ENCODE data around the gene IQSEC1.

IQSEC1 gene

DNA sequence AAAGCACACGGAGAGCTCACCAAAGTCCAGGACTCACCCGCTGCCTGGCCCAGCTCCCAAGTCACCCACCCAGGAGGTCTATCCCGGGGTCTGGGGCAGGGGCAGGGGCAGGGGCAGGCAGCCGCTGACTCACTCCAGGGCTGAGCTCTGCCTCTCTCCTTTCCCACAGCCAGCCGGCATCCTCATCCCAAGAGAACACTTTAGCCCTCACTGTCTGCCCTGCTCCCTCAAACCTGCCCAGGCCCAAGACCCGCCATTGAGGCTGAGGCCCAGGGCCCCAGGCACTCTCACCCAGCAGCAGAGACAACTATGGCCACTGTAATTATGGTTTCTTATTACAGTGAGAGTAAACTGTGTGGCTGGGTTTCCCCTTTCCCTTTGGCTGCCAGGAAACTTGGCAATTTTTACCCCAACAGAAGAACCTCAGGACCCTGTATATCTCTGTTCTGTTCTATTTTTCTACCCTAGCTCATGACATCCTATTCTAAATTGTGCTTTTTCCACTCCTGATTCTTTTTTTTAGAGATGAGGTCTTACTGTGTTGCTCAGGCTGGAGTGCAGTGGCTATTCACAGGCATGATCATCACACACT, 53.0 kb downstream of the IQSEC1 start:
- DNase-seq (ENCODE audit: low spot score) = no peak
- TF ChIP-seq, protein P1, sequence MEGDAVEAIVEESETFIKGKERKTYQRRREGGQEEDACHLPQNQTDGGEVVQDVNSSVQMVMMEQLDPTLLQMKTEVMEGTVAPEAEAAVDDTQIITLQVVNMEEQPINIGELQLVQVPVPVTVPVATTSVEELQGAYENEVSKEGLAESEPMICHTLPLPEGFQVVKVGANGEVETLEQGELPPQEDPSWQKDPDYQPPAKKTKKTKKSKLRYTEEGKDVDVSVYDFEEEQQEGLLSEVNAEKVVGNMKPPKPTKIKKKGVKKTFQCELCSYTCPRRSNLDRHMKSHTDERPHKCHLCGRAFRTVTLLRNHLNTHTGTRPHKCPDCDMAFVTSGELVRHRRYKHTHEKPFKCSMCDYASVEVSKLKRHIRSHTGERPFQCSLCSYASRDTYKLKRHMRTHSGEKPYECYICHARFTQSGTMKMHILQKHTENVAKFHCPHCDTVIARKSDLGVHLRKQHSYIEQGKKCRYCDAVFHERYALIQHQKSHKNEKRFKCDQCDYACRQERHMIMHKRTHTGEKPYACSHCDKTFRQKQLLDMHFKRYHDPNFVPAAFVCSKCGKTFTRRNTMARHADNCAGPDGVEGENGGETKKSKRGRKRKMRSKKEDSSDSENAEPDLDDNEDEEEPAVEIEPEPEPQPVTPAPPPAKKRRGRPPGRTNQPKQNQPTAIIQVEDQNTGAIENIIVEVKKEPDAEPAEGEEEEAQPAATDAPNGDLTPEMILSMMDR (IDR thresholded peaks at IDR 0.05; ENCODE audit: extremely low read depth, missing control alignments) = no peak

DNA sequence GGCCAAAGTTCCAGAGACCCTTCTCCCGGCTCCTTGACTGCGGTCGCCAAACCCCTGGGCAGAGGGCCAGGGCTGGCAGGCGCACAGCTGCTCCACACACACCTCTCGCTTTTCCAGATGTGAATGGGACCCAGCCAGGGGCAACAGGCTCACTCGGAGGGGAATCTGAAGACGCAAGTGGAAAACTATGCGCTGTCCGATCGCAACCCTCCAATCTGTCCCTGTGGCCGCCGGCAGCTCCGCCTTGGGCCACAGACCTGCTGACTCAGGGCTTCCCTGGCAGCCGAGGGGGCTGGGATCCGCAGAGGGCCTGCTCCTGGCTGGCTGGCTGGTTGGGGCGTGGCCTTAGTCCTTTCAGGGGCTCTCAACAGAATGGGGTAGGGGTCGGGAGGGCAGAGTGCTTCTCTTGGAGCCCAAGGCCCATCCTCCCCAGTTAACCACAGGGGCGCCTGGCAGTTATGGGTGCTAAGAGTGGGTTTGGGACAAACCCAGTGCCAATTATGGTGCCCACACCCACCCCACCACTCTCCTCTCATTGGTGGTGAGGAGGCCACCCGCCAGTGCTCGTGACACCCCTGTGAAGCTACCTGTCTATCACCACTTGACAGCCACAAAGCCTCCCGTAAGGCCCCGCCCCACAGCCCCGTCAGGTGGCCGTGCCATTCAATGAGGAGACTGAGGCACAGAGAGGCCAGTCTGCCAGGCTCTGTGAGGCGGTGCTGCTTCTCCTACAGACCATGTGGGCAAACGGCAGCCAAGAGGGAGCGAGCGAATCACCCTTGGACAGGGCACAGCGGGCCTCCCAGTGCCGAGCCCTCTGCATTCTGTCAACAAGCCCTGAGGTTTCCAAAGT, 53.8 kb downstream of the IQSEC1 start:
- no peak for DNase-seq (ENCODE audit: low spot score)
- TF ChIP-seq, protein P1 (IDR thresholded peaks at IDR 0.05; ENCODE audit: extremely low read depth, missing control alignments) = no peak

DNA sequence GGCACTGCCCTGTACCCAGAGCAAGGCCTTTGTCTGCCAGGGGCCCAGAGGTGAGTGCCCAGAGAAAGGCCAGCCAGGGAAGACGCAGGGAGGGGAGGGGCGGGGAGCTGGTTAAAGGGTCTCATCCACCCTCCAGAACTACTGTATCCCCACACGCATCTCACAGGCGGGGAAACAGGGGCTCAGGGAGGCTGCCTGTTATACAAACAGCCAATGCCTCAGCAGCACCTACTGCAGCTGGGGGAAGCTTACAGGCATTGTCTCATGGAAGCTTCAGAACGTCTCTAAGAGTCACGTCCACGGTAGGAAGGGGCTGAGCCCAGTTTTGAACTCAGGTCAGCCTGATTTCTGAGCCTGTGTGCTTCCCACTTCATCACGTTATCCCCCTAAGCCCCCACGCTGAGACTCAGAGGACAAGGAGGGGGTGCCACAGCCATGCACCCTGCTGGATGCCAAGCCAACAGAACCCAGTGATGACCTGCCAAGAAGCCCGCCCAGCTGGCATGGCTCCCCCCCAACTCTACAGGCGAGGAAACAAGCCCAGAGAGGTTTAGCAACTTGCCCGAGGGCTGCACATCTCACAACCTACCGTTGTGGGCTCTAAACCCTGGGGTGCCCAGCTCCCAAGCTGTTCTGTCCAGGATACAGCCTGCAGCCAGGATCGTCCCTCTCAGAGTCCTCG, 54.5 kb downstream of the IQSEC1 start:
- no peak for DNase-seq (ENCODE audit: low spot score)
- TF ChIP-seq, protein P1 (IDR thresholded peaks at IDR 0.05; ENCODE audit: extremely low read depth, missing control alignments) = no peak

DNA sequence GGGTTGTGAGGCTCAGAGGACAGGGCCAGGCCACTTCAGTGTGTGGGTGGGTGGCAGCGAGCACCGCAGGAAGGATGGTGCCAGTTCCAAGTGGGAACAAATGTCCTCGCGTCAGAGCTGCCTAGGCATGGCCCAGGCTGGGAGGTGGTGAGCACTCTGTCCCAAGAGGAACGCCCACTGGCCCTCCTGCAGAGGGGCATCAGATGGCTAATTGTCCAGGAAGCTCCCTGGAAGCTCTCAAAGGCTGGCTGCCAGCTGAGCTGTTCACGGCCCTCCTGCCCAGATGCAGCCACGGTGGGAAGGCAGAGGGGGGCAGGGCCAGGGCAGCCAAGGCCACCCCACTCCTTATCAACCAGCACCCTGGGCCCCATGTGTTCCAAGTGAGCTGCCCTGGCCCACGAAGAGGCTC, 55.2 kb downstream of the IQSEC1 start:
- TF ChIP-seq, protein P1 (IDR thresholded peaks at IDR 0.05; ENCODE audit: extremely low read depth, missing control alignments) = no peak
- no peak for DNase-seq (ENCODE audit: low spot score)

DNA sequence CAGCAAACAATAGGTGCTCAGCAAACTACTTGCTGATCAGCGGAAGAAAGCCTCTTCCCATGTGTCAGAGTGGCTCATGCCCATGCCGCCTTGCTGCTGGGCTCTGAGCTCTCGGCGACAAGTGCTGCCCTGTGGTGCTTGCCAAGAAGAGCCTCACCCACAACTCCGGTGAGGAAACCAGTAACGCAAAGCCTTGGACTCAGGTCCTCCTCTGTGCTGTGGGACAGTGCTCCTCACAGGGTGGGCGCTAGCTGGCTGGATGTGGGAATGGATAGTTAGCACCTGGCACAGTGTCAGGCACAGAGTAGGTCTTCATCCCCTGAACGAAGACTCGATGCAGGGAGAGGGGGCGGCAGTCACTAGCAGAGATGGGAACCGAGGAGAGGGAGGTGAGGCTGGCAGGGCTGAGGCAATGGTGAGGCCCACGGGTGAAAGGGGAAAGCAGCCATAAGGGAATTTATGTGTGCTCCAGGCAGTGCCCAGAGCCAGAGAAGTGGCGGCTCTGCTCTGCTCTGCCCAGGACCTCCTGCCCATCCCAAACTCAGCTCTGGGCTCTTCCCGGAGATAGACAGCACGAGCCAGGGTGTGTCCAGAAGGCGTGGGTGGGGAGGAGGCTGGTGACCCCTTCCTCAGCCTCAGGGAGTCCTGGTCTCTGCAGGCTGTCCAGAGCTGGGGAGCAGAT, 55.7 kb downstream of the IQSEC1 start:
- TF ChIP-seq, protein P1 (IDR thresholded peaks at IDR 0.05; ENCODE audit: extremely low read depth, missing control alignments) = no peak
- DNase-seq (ENCODE audit: low spot score) = no peak

DNA sequence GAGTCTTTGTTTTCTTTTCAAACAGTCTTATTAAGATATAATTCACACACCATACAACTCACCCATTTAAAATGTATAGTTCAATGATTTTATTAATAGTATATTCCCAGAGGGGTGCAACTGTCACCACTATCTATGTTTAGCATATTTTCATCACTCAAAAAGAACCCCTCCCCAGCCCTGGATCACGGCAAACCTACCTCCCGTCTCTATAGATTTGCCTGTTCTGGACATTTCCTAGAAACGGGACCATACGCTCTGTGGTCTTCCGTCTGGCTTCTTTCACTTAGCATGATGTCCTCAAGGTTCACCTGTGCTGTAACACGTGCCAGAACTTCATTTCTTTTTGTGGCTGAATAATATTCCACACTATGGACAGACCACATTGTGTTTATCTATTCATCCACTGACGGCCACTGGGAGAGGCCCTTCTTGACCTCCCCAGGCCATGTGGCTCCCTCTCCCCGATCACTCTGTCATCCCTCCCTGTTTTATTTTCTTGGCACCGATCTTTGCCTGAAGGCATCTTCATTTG, 56.4 kb downstream of the IQSEC1 start:
- TF ChIP-seq, protein P1 (IDR thresholded peaks at IDR 0.05; ENCODE audit: extremely low read depth, missing control alignments) = no peak
- no peak for DNase-seq (ENCODE audit: low spot score)

Data from GM20000 (cell line).